ENCODE results near the gene MRPL49. TPM values are rescaled to one million over a fixed set of nuclear protein-coding genes. Genes with fewer than 3 reads are reported as not detected.
A peak's percentile ranks its signal among the peaks of the same experiment; 100 is the strongest.

Gene MRPL49
- total and polyA plus RNA-seq, 9 of the 15 experiments (the other 6 are each of a cell fraction or from before 2014, with no cell fraction given): 74.3 to 132 (median 91.2) TPM

DNA sequence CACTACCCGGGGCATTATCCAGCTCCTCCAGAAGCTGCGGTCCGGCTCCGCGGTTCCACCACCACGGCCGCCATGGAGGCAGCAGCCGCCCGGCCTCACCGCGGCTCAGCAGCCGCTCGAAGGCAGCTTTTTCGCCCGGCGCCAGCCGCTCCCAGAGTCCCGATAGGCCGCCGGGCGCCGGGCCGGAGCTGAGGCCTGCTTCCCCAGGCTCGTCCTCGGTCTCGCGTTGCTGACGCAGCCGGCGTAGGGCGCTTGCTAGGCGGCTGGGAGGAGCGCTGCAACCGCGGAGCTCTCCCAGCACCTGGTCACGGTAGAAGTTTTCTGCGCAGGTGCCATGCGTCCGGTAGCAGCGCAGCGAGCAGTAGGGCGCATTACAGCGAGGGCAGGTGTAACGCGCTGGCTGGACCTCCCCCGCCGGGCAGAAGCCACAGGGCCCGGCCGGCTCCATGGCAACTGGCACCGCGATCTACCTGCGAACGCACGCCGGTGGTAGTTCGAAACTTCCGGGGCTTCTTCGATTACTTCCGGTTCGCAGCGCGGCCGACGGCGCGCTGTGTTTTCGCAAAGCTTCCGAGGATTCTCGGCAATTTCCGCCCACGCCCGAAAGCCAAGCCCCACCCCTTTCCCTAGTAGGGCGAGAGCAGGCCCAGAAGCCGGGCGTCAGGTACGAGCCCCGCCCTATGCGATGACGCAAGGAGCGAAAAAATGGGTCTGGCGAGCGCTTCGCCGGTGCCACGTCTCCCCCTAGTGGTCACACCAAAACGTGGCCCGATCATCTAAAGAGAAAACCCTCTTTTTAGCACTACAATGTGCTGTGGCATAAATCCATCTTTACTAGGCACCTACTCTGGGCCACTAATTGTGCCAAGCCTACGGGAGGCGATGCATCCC lies 4.7 kb upstream of the MRPL49 start, which contains the start of gene ZNHIT2 (continued):
- TF ChIP-seq SUPT5H (IDR thresholded peaks at IDR 0.05) (peak; percentile 81), ZNF3 (CRISPR knock-in tag; IDR thresholded peaks at IDR 0.05) (no peak), SRSF9 (IDR thresholded peaks at IDR 0.05; ENCODE audit: borderline replicate concordance, low read depth, low read length) (no peak), TFE3 (CRISPR knock-in tag; IDR thresholded peaks at IDR 0.05) (no peak), PRMT5 (CRISPR knock-in tag; IDR thresholded peaks at IDR 0.05) (peak; percentile 95), L3MBTL2 (IDR thresholded peaks at IDR 0.05) (peak; percentile 12; the same call in 1 of the 2 replicates), ZBTB12 (CRISPR knock-in tag; IDR thresholded peaks at IDR 0.05) (peak; percentile 82), C11orf30 (IDR thresholded peaks at IDR 0.05; ENCODE audit: low read depth) (peak; percentile 96), ZBTB17 (CRISPR knock-in tag; IDR thresholded peaks at IDR 0.05) (peak; percentile 51), ZNF699 (CRISPR knock-in tag; IDR thresholded peaks at IDR 0.05; ENCODE audit: insufficient replicate concordance) (no peak), ZNF707 (CRISPR knock-in tag; conservative IDR thresholded peaks at IDR 0.05) (no peak), ZNF551 (CRISPR knock-in tag; IDR thresholded peaks at IDR 0.05) (no peak), PHF8 (IDR thresholded peaks at IDR 0.05; ENCODE audit: borderline replicate concordance, low read length) (peak; percentile 94), ZC3H8 (IDR thresholded peaks at IDR 0.05) (peak; percentile 16; the same call in 1 of the 2 replicates), FOSL1 (tag; conservative IDR thresholded peaks at IDR 0.05) (0 out of 2 replicates have a peak, but pooled peaks have one; percentile 41), ZNF431 (CRISPR knock-in tag; IDR thresholded peaks at IDR 0.05) (0 out of 2 replicates have a peak, but pooled peaks have one; percentile 73)
- TF ChIP-seq, protein P1, sequence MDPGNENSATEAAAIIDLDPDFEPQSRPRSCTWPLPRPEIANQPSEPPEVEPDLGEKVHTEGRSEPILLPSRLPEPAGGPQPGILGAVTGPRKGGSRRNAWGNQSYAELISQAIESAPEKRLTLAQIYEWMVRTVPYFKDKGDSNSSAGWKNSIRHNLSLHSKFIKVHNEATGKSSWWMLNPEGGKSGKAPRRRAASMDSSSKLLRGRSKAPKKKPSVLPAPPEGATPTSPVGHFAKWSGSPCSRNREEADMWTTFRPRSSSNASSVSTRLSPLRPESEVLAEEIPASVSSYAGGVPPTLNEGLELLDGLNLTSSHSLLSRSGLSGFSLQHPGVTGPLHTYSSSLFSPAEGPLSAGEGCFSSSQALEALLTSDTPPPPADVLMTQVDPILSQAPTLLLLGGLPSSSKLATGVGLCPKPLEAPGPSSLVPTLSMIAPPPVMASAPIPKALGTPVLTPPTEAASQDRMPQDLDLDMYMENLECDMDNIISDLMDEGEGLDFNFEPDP (CRISPR knock-in tag; IDR thresholded peaks at IDR 0.05): 0 out of 2 replicates have a peak, but pooled peaks have one; percentile 61
- TF ChIP-seq, protein P2, sequence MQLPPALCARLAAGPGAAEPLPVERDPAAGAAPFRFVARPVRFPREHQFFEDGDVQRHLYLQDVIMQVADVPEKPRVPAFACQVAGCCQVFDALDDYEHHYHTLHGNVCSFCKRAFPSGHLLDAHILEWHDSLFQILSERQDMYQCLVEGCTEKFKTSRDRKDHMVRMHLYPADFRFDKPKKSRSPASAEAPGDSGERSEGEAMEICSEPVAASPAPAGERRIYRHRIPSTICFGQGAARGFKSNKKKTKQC (CRISPR knock-in tag; IDR thresholded peaks at IDR 0.05): peak; percentile 91; the same call in 1 of the 2 replicates
- TF ChIP-seq, protein P3, sequence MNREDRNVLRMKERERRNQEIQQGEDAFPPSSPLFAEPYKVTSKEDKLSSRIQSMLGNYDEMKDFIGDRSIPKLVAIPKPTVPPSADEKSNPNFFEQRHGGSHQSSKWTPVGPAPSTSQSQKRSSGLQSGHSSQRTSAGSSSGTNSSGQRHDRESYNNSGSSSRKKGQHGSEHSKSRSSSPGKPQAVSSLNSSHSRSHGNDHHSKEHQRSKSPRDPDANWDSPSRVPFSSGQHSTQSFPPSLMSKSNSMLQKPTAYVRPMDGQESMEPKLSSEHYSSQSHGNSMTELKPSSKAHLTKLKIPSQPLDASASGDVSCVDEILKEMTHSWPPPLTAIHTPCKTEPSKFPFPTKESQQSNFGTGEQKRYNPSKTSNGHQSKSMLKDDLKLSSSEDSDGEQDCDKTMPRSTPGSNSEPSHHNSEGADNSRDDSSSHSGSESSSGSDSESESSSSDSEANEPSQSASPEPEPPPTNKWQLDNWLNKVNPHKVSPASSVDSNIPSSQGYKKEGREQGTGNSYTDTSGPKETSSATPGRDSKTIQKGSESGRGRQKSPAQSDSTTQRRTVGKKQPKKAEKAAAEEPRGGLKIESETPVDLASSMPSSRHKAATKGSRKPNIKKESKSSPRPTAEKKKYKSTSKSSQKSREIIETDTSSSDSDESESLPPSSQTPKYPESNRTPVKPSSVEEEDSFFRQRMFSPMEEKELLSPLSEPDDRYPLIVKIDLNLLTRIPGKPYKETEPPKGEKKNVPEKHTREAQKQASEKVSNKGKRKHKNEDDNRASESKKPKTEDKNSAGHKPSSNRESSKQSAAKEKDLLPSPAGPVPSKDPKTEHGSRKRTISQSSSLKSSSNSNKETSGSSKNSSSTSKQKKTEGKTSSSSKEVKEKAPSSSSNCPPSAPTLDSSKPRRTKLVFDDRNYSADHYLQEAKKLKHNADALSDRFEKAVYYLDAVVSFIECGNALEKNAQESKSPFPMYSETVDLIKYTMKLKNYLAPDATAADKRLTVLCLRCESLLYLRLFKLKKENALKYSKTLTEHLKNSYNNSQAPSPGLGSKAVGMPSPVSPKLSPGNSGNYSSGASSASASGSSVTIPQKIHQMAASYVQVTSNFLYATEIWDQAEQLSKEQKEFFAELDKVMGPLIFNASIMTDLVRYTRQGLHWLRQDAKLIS (CRISPR knock-in tag; IDR thresholded peaks at IDR 0.05): peak; percentile 25; the same call in 1 of the 2 replicates
